Kidney (tissue), 14 donors: ENCODE measurements around the gene FAAH. TPM values are rescaled to one million over a fixed set of nuclear protein-coding genes. Genes with fewer than 3 reads are reported as not detected.

ENCODE experiments used
- DNase-seq, 5 donors: peaks; one replicate each; pipeline ENCODE4 v3.0.0-alpha.2; 2013 to 2020
- FAIRE-seq: peaks from 2 replicates; lab custom pipeline; 2012; peaks lifted over from hg19 to GRCh38; lab: Jason Lieb, UNC
- H3K27ac ChIP-seq, 2 donors: one replicate each; pipeline ENCODE4 v1.7.0; 2013; ENCODE audit warnings: low read depth in 2 of 2, low read length in 2 of 2, inconsistent platforms in 1 of 2
- H3K27me3 ChIP-seq: one replicate; pipeline ENCODE4 v1.7.1; 2013; ENCODE audit warnings: low read length, inconsistent platforms; ENCODE audit not compliant: control insufficient read depth, insufficient read depth
- H3K36me3 ChIP-seq, 3 donors: one replicate each; pipeline versions ENCODE4 v1.7.0 to v1.7.1; 2013; ENCODE audit warnings: low read length in 3 of 3, control low read depth in 1 of 3, inconsistent platforms in 1 of 3; ENCODE audit not compliant: insufficient read depth in 3 of 3, control insufficient read depth in 2 of 3
- H3K4me1 ChIP-seq, 3 donors: one replicate each; pipeline versions ENCODE4 v1.7.0 to v1.7.1; 2013; ENCODE audit warnings: low read length in 3 of 3, inconsistent platforms in 1 of 3, low read depth in 1 of 3; ENCODE audit not compliant: control insufficient read depth in 2 of 3, insufficient read depth in 2 of 3
- H3K4me3 ChIP-seq, 3 donors: one replicate each; pipeline versions ENCODE4 v1.7.0 to v1.8.1; 2013; ENCODE audit warnings: low read length in 3 of 3, control low read depth in 1 of 3, inconsistent platforms in 1 of 3
- H3K9ac ChIP-seq, 3 donors: one replicate each; pipeline versions ENCODE4 v1.7.0 to v1.7.1; 2013; ENCODE audit warnings: low read length in 3 of 3, control low read depth in 1 of 3, inconsistent platforms in 1 of 3
- H3K9me3 ChIP-seq, 3 donors: one replicate each; pipeline versions ENCODE4 v1.7.0 to v1.7.1; 2013; ENCODE audit warnings: low read length in 3 of 3, control low read depth in 1 of 3, inconsistent platforms in 1 of 3; ENCODE audit not compliant: control insufficient read depth in 2 of 3, insufficient read depth in 1 of 3
- CTCF ChIP-seq: IDR thresholded peaks from 3 replicates; pipeline ENCODE4 v1.5.1; 2012; ENCODE audit warnings: mild to moderate bottlenecking, moderate library complexity, borderline replicate concordance; ENCODE audit not compliant: insufficient read depth; ENCODE audit errors: extremely low read depth
- intact Hi-C: fragments of 100-400 bp; cut with DNase I; formaldehyde crosslinking; loops from one replicate; pipeline ENCODE4 v1.11.1; 2022
- polyA plus RNA-seq: library from polyadenylated mRNA; stranded (reverse); fragments of 350-450 nt; fragmentation: Illumina TruSeq; extraction: RNeasy Lipid Tissue Mini Kit (QIAGEN cat#74804); gene quantifications from one replicate; pipeline ENCODE4 v1.2.3, GENCODE V29; 2014; ENCODE audit warnings: low read depth, low replicate concordance; ENCODE audit not compliant: insufficient read depth
- total RNA-seq: library from RNA; stranded (reverse); fragmentation: NEBNext Ultra II Directional; extraction: Animal tissue kit (Norgen Biotek cat#: 25700); gene quantifications from one replicate; pipeline ENCODE4 v1.2.1, GENCODE V29; 2021
- donor health status: control.
- donor health status: control.
- donor health status: control.
- donor health status: control.
- donor health status: control.
- donor health status: DM: yes; HTN: yes; CAD: no.
- donor health status: Normal renal cell carcinoma (clear cell type).

FAAH gene
- total and polyA plus RNA-seq, 2 donors from 2014 or later, result 39.3 to 50.7 TPM

GRCh38 chr1:46437723-46438122 is 43.6 kb downstream of the FAAH start:
- Histone ChIP-seq H3K4me1 (no peaks in the 10 kb centered on the region), H3K4me3 (no peak overlapping the region), H3K27ac (no peak overlapping the region), H3K27me3 (no peaks in the 10 kb centered on the region), H3K36me3 (no peaks in the 10 kb centered on the region), H3K9me3 (no peaks in the 10 kb centered on the region), H3K9ac (no peak overlapping the region)
- FAIRE-seq, result no peak
- TF ChIP-seq CTCF, result no peak
- intact Hi-C loops, result no loop called here
- DNase-seq, result no peak

- Histone ChIP-seq H3K27me3 (no peaks in the 10 kb centered on the region), H3K36me3 (no peaks in the 10 kb centered on the region), H3K4me1 (no peaks in the 10 kb centered on the region), H3K4me3 (no peak overlapping the region), H3K9ac (no peak overlapping the region), H3K27ac (no peak overlapping the region), H3K9me3 (no peaks in the 10 kb centered on the region)
- intact Hi-C loops, result no loop called here
- FAIRE-seq (no peak), DNase-seq (no peak)
- TF ChIP-seq CTCF, result no peak
Measured at GRCh38 chr1:46438346-46438745, 44.2 kb downstream of the FAAH start.

GRCh38 chr1:46440478-46440877 is 46.4 kb downstream of the FAAH start:
- Histone ChIP-seq H3K4me3 (no peak overlapping the region), H3K27ac (no peak overlapping the region), H3K4me1 (no peaks in the 10 kb centered on the region), H3K9me3 (no peaks in the 10 kb centered on the region), H3K9ac (no peak overlapping the region), H3K27me3 (no peaks in the 10 kb centered on the region), H3K36me3 (no peaks in the 10 kb centered on the region)
- DNase-seq (no peak), FAIRE-seq (no peak)
- intact Hi-C loops, result no loop called here
- no peak for TF ChIP-seq CTCF
